ENCODE measurements around the gene ATP9A. TPM values are rescaled to one million over a fixed set of nuclear protein-coding genes. Genes with fewer than 3 reads are reported as not detected.
"Not testable (repeated sequence)": the region's sequence is repeated elsewhere in the genome, so short reads cannot be mapped to it uniquely, and the experiment has no call there.

ATP9A gene
- total and polyA plus RNA-seq, 5 donors from 2014 or later = 0.10 to 0.76 TPM; not detected in 3

DNA sequence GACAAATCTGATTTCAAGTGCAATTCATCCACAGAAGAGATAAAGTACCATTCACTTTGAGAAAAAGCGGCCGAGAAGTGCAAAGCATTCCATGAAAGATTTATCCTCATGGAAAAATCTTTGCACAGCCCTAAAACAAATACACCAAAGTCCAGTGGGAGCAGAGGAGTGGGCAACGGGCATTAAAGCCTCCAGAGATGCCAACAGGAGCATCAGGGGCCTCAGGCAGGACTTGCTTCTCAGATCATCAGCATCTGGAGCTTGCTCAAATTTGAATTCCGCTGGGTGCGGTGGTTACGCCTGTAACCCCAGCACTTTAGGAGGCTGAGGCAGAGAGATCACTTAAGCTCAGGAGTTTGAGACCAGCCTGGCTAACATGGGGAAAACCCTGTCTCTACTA lies 115.0 kb downstream of the ATP9A start:
- Histone ChIP-seq H3K27ac (ENCODE audit: insufficient read depth, low read length, poor library complexity, severe bottlenecking) (no peak overlapping the region), H3K36me3 (ENCODE audit: control insufficient read depth, insufficient read depth, low read length) (no peaks in the 10 kb centered on the region), H3K9me3 (ENCODE audit: control insufficient read depth in 2 of 2, low read length in 2 of 2) (no peaks in the 10 kb centered on the region), H3K27me3 (ENCODE audit: control insufficient read depth, insufficient read depth, low read length) (peaks cover 3% of the 10 kb centered on the region), H3K4me1 (ENCODE audit: control insufficient read depth, insufficient read depth, low read length, poor library complexity, severe bottlenecking) (no peaks in the 10 kb centered on the region), H3K4me3 (ENCODE audit: low read depth, low read length) (no peak overlapping the region)
- H3K27me3 Mint-ChIP-seq = peaks cover 18% of the 10 kb centered on the region
- no peaks in the 10 kb centered on the region for H3K9me3 Mint-ChIP-seq
- H3K36me3 Mint-ChIP-seq = no peaks in the 10 kb centered on the region
- H3K27ac Mint-ChIP-seq = no peak overlapping the region
- no peak overlapping the region for H3K4me3 Mint-ChIP-seq
- H3K4me1 Mint-ChIP-seq = peaks cover 0 to 3% (median 0%) of the 10 kb centered on the region in 4 donors
- ATAC-seq (ENCODE audit: low read depth in 2 of 2) (no peak), DNase-seq (no peak)

- peaks cover 0 to 3% (median 0%) of the 10 kb centered on the region in 4 donors for H3K4me1 Mint-ChIP-seq
Observed at GRCh38 chr20:51651921-51652549, 116.2 kb downstream of the ATP9A start.

GRCh38 chr20:51650685-51651134 lies 117.5 kb downstream of the ATP9A start:
- H3K9me3 ChIP-seq (ENCODE audit: control insufficient read depth in 2 of 2, low read length in 2 of 2) = no peaks in the 10 kb centered on the region
- ATAC-seq (ENCODE audit: low read depth in 2 of 2) = no peak

More at GRCh38 chr20:51651921-51652549, 116.2 kb downstream of the ATP9A start:
- Histone ChIP-seq H3K27ac (ENCODE audit: insufficient read depth, low read length, poor library complexity, severe bottlenecking) (no peak overlapping the region), H3K4me3 (ENCODE audit: low read depth, low read length) (no peak overlapping the region), H3K9me3 (ENCODE audit: control insufficient read depth in 2 of 2, low read length in 2 of 2) (no peaks in the 10 kb centered on the region), H3K4me1 (ENCODE audit: control insufficient read depth, insufficient read depth, low read length, poor library complexity, severe bottlenecking) (no peaks in the 10 kb centered on the region), H3K36me3 (ENCODE audit: control insufficient read depth, insufficient read depth, low read length) (no peaks in the 10 kb centered on the region), H3K27me3 (ENCODE audit: control insufficient read depth, insufficient read depth, low read length) (peaks cover 3% of the 10 kb centered on the region)
- Mint-ChIP-seq H3K27ac (no peak overlapping the region), H3K4me3 (no peak overlapping the region), H3K36me3 (no peaks in the 10 kb centered on the region), H3K9me3 (no peaks in the 10 kb centered on the region), H3K27me3 (peaks cover 22% of the 10 kb centered on the region)
- DNase-seq = no peak
- ATAC-seq (ENCODE audit: low read depth in 2 of 2) = no peak

GRCh38 chr20:51648571-51648947 lies 119.6 kb downstream of the ATP9A start:
- no peaks in the 10 kb centered on the region for H3K9me3 Mint-ChIP-seq
- H3K27me3 Mint-ChIP-seq = peaks cover 16% of the 10 kb centered on the region
- no peaks in the 10 kb centered on the region for H3K9me3 ChIP-seq (ENCODE audit: control insufficient read depth in 2 of 2, low read length in 2 of 2)
- H3K4me3 ChIP-seq (ENCODE audit: low read depth, low read length) = no peak overlapping the region
- H3K4me1 Mint-ChIP-seq = peaks cover 0 to 3% (median 0%) of the 10 kb centered on the region in 4 donors
- no peak for ATAC-seq (ENCODE audit: low read depth in 2 of 2)
- H3K27ac Mint-ChIP-seq = no peak overlapping the region
- H3K36me3 ChIP-seq (ENCODE audit: control insufficient read depth, insufficient read depth, low read length) = no peaks in the 10 kb centered on the region
- H3K4me1 ChIP-seq (ENCODE audit: control insufficient read depth, insufficient read depth, low read length, poor library complexity, severe bottlenecking) = no peaks in the 10 kb centered on the region
- no peak overlapping the region for H3K27ac ChIP-seq (ENCODE audit: insufficient read depth, low read length, poor library complexity, severe bottlenecking)
- H3K27me3 ChIP-seq (ENCODE audit: control insufficient read depth, insufficient read depth, low read length) = peaks cover 5% of the 10 kb centered on the region
- DNase-seq = no peak
- no peaks in the 10 kb centered on the region for H3K36me3 Mint-ChIP-seq
- H3K4me3 Mint-ChIP-seq = no peak overlapping the region

More at GRCh38 chr20:51650685-51651134, 117.5 kb downstream of the ATP9A start:
- Histone ChIP-seq H3K4me1 (ENCODE audit: control insufficient read depth, insufficient read depth, low read length, poor library complexity, severe bottlenecking) (no peaks in the 10 kb centered on the region), H3K4me3 (ENCODE audit: low read depth, low read length) (no peak overlapping the region), H3K27ac (ENCODE audit: insufficient read depth, low read length, poor library complexity, severe bottlenecking) (no peak overlapping the region), H3K27me3 (ENCODE audit: control insufficient read depth, insufficient read depth, low read length) (peaks cover 3% of the 10 kb centered on the region), H3K36me3 (ENCODE audit: control insufficient read depth, insufficient read depth, low read length) (no peaks in the 10 kb centered on the region)
- H3K27ac Mint-ChIP-seq = no peak overlapping the region
- H3K4me3 Mint-ChIP-seq = no peak overlapping the region
- H3K4me1 Mint-ChIP-seq = peaks cover 0 to 3% (median 0%) of the 10 kb centered on the region in 4 donors
- no peaks in the 10 kb centered on the region for H3K36me3 Mint-ChIP-seq
- H3K9me3 Mint-ChIP-seq = no peaks in the 10 kb centered on the region
- H3K27me3 Mint-ChIP-seq = peaks cover 26% of the 10 kb centered on the region
- DNase-seq = no peak

GRCh38 chr20:51647674-51648570 lies 120.3 kb downstream of the ATP9A start:
- no peak overlapping the region for H3K4me3 Mint-ChIP-seq
- no peak for ATAC-seq (ENCODE audit: low read depth in 2 of 2)
- peaks cover 5% of the 10 kb centered on the region for H3K27me3 ChIP-seq (ENCODE audit: control insufficient read depth, insufficient read depth, low read length)

GRCh38 chr20:51643810-51644209 lies 124.4 kb downstream of the ATP9A start:
- H3K36me3 ChIP-seq (ENCODE audit: control insufficient read depth, insufficient read depth, low read length); ATAC-seq (ENCODE audit: low read depth in 2 of 2); H3K9me3 ChIP-seq (ENCODE audit: control insufficient read depth in 2 of 2, low read length in 2 of 2); H3K4me3 ChIP-seq (ENCODE audit: low read depth, low read length); H3K36me3 Mint-ChIP-seq; H3K27me3 ChIP-seq (ENCODE audit: control insufficient read depth, insufficient read depth, low read length); DNase-seq; H3K27ac ChIP-seq (ENCODE audit: insufficient read depth, low read length, poor library complexity, severe bottlenecking); H3K4me1 Mint-ChIP-seq; H3K4me1 ChIP-seq (ENCODE audit: control insufficient read depth, insufficient read depth, low read length, poor library complexity, severe bottlenecking); H3K4me3 Mint-ChIP-seq; H3K9me3 Mint-ChIP-seq; H3K27ac Mint-ChIP-seq: not testable (repeated sequence)
- H3K27me3 Mint-ChIP-seq = peaks cover 17% of the 10 kb centered on the region

More at GRCh38 chr20:51647674-51648570, 120.3 kb downstream of the ATP9A start:
- no peaks in the 10 kb centered on the region for H3K36me3 ChIP-seq (ENCODE audit: control insufficient read depth, insufficient read depth, low read length)
- Mint-ChIP-seq H3K27ac (no peak overlapping the region), H3K27me3 (peaks cover 16% of the 10 kb centered on the region), H3K9me3 (no peaks in the 10 kb centered on the region), H3K36me3 (no peaks in the 10 kb centered on the region), H3K4me1 (peaks cover 0 to 3% (median 0%) of the 10 kb centered on the region in 4 donors)
- no peak overlapping the region for H3K27ac ChIP-seq (ENCODE audit: insufficient read depth, low read length, poor library complexity, severe bottlenecking)
- H3K9me3 ChIP-seq (ENCODE audit: control insufficient read depth in 2 of 2, low read length in 2 of 2) = no peaks in the 10 kb centered on the region
- no peak for DNase-seq
- H3K4me3 ChIP-seq (ENCODE audit: low read depth, low read length) = no peak overlapping the region
- H3K4me1 ChIP-seq (ENCODE audit: control insufficient read depth, insufficient read depth, low read length, poor library complexity, severe bottlenecking) = no peaks in the 10 kb centered on the region

DNA sequence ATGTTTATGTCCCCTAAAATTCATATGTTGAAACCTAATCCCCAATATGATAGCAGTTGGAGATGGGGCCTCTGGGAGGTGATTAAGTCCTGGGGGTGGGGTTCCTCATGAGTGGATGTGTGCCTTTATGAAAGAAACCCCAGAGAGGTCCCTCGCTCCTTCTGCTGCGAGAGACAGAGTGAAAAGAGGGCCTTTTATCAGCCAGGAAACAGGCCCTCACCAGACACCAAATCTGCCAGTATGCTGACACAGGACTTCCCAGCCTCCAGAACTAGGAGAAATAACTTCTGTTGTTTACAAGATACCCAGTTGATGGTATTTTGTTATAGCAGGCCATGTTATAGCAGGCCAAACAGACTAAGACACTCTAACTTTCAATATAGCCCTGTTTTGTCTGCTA lies 124.8 kb downstream of the ATP9A start:
- H3K27me3 ChIP-seq (ENCODE audit: control insufficient read depth, insufficient read depth, low read length) = peaks cover 4% of the 10 kb centered on the region
- no peaks in the 10 kb centered on the region for H3K36me3 ChIP-seq (ENCODE audit: control insufficient read depth, insufficient read depth, low read length)
- no peak for DNase-seq
- Mint-ChIP-seq H3K4me3 (no peak overlapping the region), H3K27me3 (peaks cover 17% of the 10 kb centered on the region), H3K27ac (no peak overlapping the region), H3K36me3 (no peaks in the 10 kb centered on the region), H3K9me3 (no peaks in the 10 kb centered on the region), H3K4me1 (no peaks in the 10 kb centered on the region)
- no peak overlapping the region for H3K27ac ChIP-seq (ENCODE audit: insufficient read depth, low read length, poor library complexity, severe bottlenecking)
- no peak for ATAC-seq (ENCODE audit: low read depth in 2 of 2)
- H3K4me3 ChIP-seq (ENCODE audit: low read depth, low read length) = no peak overlapping the region
- no peaks in the 10 kb centered on the region for H3K9me3 ChIP-seq (ENCODE audit: control insufficient read depth in 2 of 2, low read length in 2 of 2)
- H3K4me1 ChIP-seq (ENCODE audit: control insufficient read depth, insufficient read depth, low read length, poor library complexity, severe bottlenecking) = no peaks in the 10 kb centered on the region
